Keratinocyte (primary cell): ENCODE measurements around the gene TMEM218.

Source experiments
- EZH2 ChIP-seq: IDR thresholded peaks from one replicate; pipeline ENCODE4 v1.6.1; 2012; ENCODE audit warnings: inconsistent platforms, mild to moderate bottlenecking, low read length, moderate library complexity
- TF ChIP-seq, protein P1 (sequence below), 3 experiments: IDR thresholded peaks in 1 of 3; conservative IDR thresholded peaks in 1 of 3; optimal IDR thresholded peaks in 1 of 3; 2 replicates in 2 of 3; 3 replicates in 1 of 3; pipeline versions ENCODE3 to v1.5.1; 2011; ENCODE audit warnings: low read length in 3 of 3, mild to moderate bottlenecking in 3 of 3, moderate library complexity in 2 of 3, control low read depth in 1 of 3, inconsistent platforms in 1 of 3; ENCODE audit not compliant: insufficient read depth in 2 of 3; ENCODE audit errors: extremely low read depth in 1 of 3

DNA sequence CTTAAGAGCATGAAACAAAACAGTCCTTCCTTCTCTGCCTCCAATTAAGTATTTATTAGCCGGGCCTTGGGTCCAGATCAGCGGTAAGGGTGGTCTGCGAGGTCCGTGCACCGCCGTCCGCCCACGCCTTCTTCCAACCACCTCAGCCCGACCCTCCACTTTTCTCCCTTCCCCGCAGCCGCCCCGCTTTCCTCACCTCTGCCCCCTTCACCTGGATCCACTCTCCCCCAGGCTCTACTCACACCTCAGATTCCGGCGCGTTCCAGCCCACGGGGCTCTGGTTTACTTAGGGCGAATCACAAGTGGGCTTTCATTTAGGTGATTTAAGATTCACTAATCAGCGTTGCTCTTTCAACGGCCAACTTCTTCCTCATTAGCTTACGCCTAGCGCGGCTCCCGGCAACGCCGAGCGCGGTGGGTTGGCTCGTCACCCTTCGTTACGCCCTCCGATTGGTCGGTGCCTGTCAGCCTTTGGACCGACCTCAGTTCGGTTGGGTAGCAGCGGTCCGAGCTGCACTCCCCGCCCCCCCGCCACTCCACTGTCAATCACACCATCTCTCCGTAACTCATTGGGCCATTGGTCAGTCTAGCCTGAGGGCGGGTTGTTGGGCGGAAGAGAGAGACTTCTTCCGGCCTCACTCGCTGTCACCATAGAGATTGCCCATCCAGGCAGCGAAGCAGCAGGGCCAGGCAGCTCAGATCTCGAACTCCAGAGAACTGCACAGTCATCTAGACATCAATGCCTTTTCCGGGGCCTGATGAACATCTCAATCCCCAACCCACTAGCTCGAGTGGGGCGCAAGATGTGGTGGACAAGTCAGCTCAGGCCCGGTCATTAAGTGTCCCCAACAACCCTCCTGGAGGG, at the start of gene TMEM218:
- TF ChIP-seq, protein P1, sequence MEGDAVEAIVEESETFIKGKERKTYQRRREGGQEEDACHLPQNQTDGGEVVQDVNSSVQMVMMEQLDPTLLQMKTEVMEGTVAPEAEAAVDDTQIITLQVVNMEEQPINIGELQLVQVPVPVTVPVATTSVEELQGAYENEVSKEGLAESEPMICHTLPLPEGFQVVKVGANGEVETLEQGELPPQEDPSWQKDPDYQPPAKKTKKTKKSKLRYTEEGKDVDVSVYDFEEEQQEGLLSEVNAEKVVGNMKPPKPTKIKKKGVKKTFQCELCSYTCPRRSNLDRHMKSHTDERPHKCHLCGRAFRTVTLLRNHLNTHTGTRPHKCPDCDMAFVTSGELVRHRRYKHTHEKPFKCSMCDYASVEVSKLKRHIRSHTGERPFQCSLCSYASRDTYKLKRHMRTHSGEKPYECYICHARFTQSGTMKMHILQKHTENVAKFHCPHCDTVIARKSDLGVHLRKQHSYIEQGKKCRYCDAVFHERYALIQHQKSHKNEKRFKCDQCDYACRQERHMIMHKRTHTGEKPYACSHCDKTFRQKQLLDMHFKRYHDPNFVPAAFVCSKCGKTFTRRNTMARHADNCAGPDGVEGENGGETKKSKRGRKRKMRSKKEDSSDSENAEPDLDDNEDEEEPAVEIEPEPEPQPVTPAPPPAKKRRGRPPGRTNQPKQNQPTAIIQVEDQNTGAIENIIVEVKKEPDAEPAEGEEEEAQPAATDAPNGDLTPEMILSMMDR (optimal IDR thresholded peaks at IDR 0.05 in 1 of 3, IDR thresholded peaks at IDR 0.05 in 1 of 3, conservative IDR thresholded peaks at IDR 0.05 in 1 of 3; ENCODE audit: extremely low read depth in 1 of 3, insufficient read depth in 2 of 3, low read length in 3 of 3), result no peak
- no peak for TF ChIP-seq EZH2
